PC-9 (cell line): ENCODE measurements around the gene SPTB. TPM values are rescaled to one million over a fixed set of nuclear protein-coding genes. Genes with fewer than 3 reads are reported as not detected.

ENCODE experiments used
- BruUV-seq: library from RNA; stranded (reverse); fragments of 400-500 nt; replicated peaks from 2 replicates; lab custom pipeline; 2021; lab: Mats Ljungman, UMichigan
- CTCF ChIA-PET: fragments of 300-600 bp; sonication (Branson Sonifier 250); formaldehyde crosslinking; loops from one replicate; lab custom pipeline; 2022; ENCODE audit warnings: antibody characterized with exemption; lab: Charles Lee
- POLR2A ChIA-PET: fragments of 300-600 bp; sonication (Branson Sonifier 250); formaldehyde crosslinking; loops from one replicate; lab custom pipeline; 2022; ENCODE audit warnings: antibody characterized with exemption; ENCODE audit not compliant: unreplicated experiment; lab: Charles Lee
- DNase-seq, 2 experiments: peaks; one replicate each; pipeline versions ENCODE4 v3.0.0 to v3.0.0-alpha.2; 2015 to 2022; ENCODE audit warnings: mixed read lengths in 1 of 2
- H2AFZ ChIP-seq: fragments of 200-600 bp; sonication (generic); 2 replicates; pipeline ENCODE4 v1.8.1; 2017; ENCODE audit warnings: antibody characterized with exemption
- H3F3A ChIP-seq: fragments of 200-600 bp; sonication (generic); 2 replicates; pipeline ENCODE4 v1.8.1; 2017; ENCODE audit warnings: antibody characterized with exemption, mild to moderate bottlenecking, low read depth; ENCODE audit not compliant: insufficient read depth
- H3K27ac ChIP-seq: fragments of 200-600 bp; sonication (generic); 2 replicates; pipeline ENCODE4 v1.6.1; 2016; ENCODE audit warnings: mixed run types
- H3K27me3 ChIP-seq: fragments of 200-600 bp; sonication (generic); 2 replicates; pipeline ENCODE4 v1.6.1; 2016; ENCODE audit warnings: low read depth, mixed run types; ENCODE audit not compliant: insufficient read depth
- H3K36me3 ChIP-seq: fragments of 200-600 bp; sonication (generic); 2 replicates; pipeline ENCODE4 v1.6.1; 2016; ENCODE audit warnings: low read depth, mixed run types
- H3K4me1 ChIP-seq: fragments of 200-600 bp; sonication (generic); replicated peaks from 2 replicates; pipeline ENCODE4 v1.6.1; 2016; ENCODE audit warnings: mixed run types; ENCODE audit not compliant: insufficient read depth
- H3K4me2 ChIP-seq: fragments of 200-600 bp; sonication (generic); 2 replicates; pipeline ENCODE4 v1.6.1; 2017; ENCODE audit warnings: mixed run types
- H3K4me3 ChIP-seq: fragments of 200-600 bp; sonication (generic); 2 replicates; pipeline ENCODE4 v1.6.1; 2016; ENCODE audit warnings: mixed run types
- H3K79me2 ChIP-seq: fragments of 200-600 bp; sonication (generic); 2 replicates; pipeline ENCODE4 v1.6.1; 2017; ENCODE audit warnings: low read depth, mixed run types
- H3K9me2 ChIP-seq: fragments of 200-600 bp; sonication (generic); 2 replicates; pipeline ENCODE4 v1.8.1; 2017; ENCODE audit warnings: mild to moderate bottlenecking; ENCODE audit not compliant: insufficient read depth
- H3K9me3 ChIP-seq: fragments of 200-600 bp; sonication (generic); 2 replicates; pipeline ENCODE4 v1.8.1; 2016; ENCODE audit warnings: low read depth; ENCODE audit not compliant: insufficient read depth
- H4K20me1 ChIP-seq: fragments of 200-600 bp; sonication (generic); 2 replicates; pipeline ENCODE4 v1.8.1; 2017; ENCODE audit not compliant: insufficient read depth
- CTCF ChIP-seq: fragments of 200-600 bp; sonication (generic); conservative IDR thresholded peaks from 2 replicates; pipeline ENCODE4 v1.6.1; 2017; ENCODE audit warnings: mixed run types, antibody characterized with exemption, mild to moderate bottlenecking, moderate library complexity
- EZH2 ChIP-seq: fragments of 200-600 bp; sonication (generic); IDR thresholded peaks from 2 replicates; pipeline ENCODE4 v1.8.0; 2017; ENCODE audit warnings: antibody characterized with exemption, low read depth
- intact Hi-C: fragments of 100-400 bp; cut with micrococcal nuclease; formaldehyde crosslinking; loops from one replicate; pipeline ENCODE4 v1.10.0; 2022; ENCODE audit not compliant: unreplicated experiment
- total RNA-seq: library from RNA; stranded (reverse); gene quantifications from 2 replicates; pipeline ENCODE4 v1.2.3, GENCODE V29; 2021

Gene SPTB
- total RNA-seq, 1 experiment from 2014 or later = 0.50 TPM

GRCh38 chr14:64702493-64703394 is 177.0 kb downstream of the SPTB start:
- Histone ChIP-seq H3K9me3 (no peaks in the 10 kb centered on the region), H3F3A (peaks cover 39% of the 10 kb centered on the region), H4K20me1 (no peaks in the 10 kb centered on the region), H3K79me2 (peaks cover 31% of the 10 kb centered on the region), H3K4me3 (peak overlapping the region; percentile 97; the same call in 1 of the 2 replicates), H3K27ac (no peak overlapping the region), H3K9me2 (no peaks in the 10 kb centered on the region), H3K27me3 (no peaks in the 10 kb centered on the region), H2AFZ (peak overlapping the region; percentile 95; the same call in 1 of the 2 replicates), H3K36me3 (no peaks in the 10 kb centered on the region), H3K4me1 (peaks cover 68% of the 10 kb centered on the region), H3K4me2 (peak overlapping the region; percentile 96)
- POLR2A ChIA-PET = interaction anchor here (0.7 kb wide), 2 partner anchors 24 to 133 kb away, joined by 3 to 4 read pairs; no protein-coding TSS in a partner anchor
- no peak for TF ChIP-seq EZH2
- TF ChIP-seq CTCF = no peak
- intact Hi-C loops = loop anchor here (1.0 to 10.0 kb wide), 5 partner anchors 24 to 198 kb away; partner anchors contain the start of genes HSPA2, ZBTB1 and ZBTB25
- peak; percentile 83 to 90 for DNase-seq
- CTCF ChIA-PET = no interaction called here
- no TSS peak for BruUV-seq

GRCh38 chr14:64701660-64702059 is 178.0 kb downstream of the SPTB start:
- no peak for DNase-seq
- Histone ChIP-seq H3K4me2 (no peak overlapping the region), H3K27ac (no peak overlapping the region), H3K27me3 (no peaks in the 10 kb centered on the region), H3K9me2 (no peaks in the 10 kb centered on the region), H3K36me3 (no peaks in the 10 kb centered on the region), H3K4me1 (peaks cover 57% of the 10 kb centered on the region), H4K20me1 (no peaks in the 10 kb centered on the region), H3F3A (peaks cover 29% of the 10 kb centered on the region), H3K9me3 (no peaks in the 10 kb centered on the region), H3K4me3 (no peak overlapping the region), H3K79me2 (peaks cover 23% of the 10 kb centered on the region), H2AFZ (no peak overlapping the region)
- ChIA-PET CTCF (no interaction called here), POLR2A (no interaction called here)
- intact Hi-C loops = loop anchor here (10.0 kb wide), 1 partner anchor 197 kb away; the partner anchor contains the start of genes ZBTB1 and ZBTB25
- no peak for TF ChIP-seq CTCF
- no peak for TF ChIP-seq EZH2
- no TSS peak for BruUV-seq

GRCh38 chr14:64700894-64701293 is 178.8 kb downstream of the SPTB start:
- Histone ChIP-seq H3K79me2 (peaks cover 15% of the 10 kb centered on the region), H3K4me2 (no peak overlapping the region), H4K20me1 (no peaks in the 10 kb centered on the region), H3F3A (peaks cover 27% of the 10 kb centered on the region), H3K27ac (no peak overlapping the region), H3K4me1 (peaks cover 50% of the 10 kb centered on the region), H3K9me2 (no peaks in the 10 kb centered on the region), H3K4me3 (no peak overlapping the region), H3K36me3 (no peaks in the 10 kb centered on the region), H3K9me3 (no peaks in the 10 kb centered on the region), H3K27me3 (no peaks in the 10 kb centered on the region), H2AFZ (no peak overlapping the region)
- POLR2A ChIA-PET = interaction anchor here (0.8 kb wide), 1 partner anchor 12 kb away, joined by 4 read pairs; no protein-coding TSS in a partner anchor
- intact Hi-C loops = loop anchor here (10.0 kb wide), 1 partner anchor 196 kb away; the partner anchor contains the start of genes ZBTB1 and ZBTB25
- DNase-seq = no peak
- CTCF ChIA-PET = no interaction called here
- BruUV-seq = no TSS peak
- TF ChIP-seq CTCF (no peak), EZH2 (no peak)
